HG02970 (cell line): ENCODE data around the gene ANKRD52.

Source experiments
- ATAC-seq: cut with Tn5 transposase; IDR thresholded peaks from one replicate; pipeline ENCODE4 v1.9.1; 2021; ENCODE audit warnings: mild to moderate bottlenecking, moderate library complexity, moderate number of reproducible peaks; ENCODE audit not compliant: unreplicated experiment, low FRiP score

Gene ANKRD52

GRCh38 chr12:56243731-56244181, 14.4 kb downstream of the ANKRD52 start:
- no peak for ATAC-seq

- ATAC-seq, result no peak
Measured at GRCh38 chr12:56242986-56243385, 15.2 kb downstream of the ANKRD52 start.

- no peak for ATAC-seq
Measured at GRCh38 chr12:56241424-56242303, 16.5 kb downstream of the ANKRD52 start.

GRCh38 chr12:56237552-56237951, 20.6 kb downstream of the ANKRD52 start:
- no peak for ATAC-seq

- no peak for ATAC-seq
Measured at GRCh38 chr12:56236985-56237384, 21.2 kb downstream of the ANKRD52 start.

- no peak for ATAC-seq
Measured at GRCh38 chr12:56236091-56236490, 22.1 kb downstream of the ANKRD52 start.

- no peak for ATAC-seq
Measured at GRCh38 chr12:56234746-56235436, 23.3 kb downstream of the ANKRD52 start.

GRCh38 chr12:56231184-56231582, 27.0 kb downstream of the ANKRD52 start:
- no peak for ATAC-seq

- ATAC-seq, result no peak
Measured at GRCh38 chr12:56230432-56231183, 27.6 kb downstream of the ANKRD52 start.

- ATAC-seq, result no peak
Measured at GRCh38 chr12:56229916-56230431, 28.2 kb downstream of the ANKRD52 start, which contains the start of gene SLC39A5. SLC39A5 (plus strand) TSS chr12:56230051; CDS start chr12:56231275, 1,224 bp downstream.

GRCh38 chr12:56229082-56229481, 29.1 kb downstream of the ANKRD52 start:
- no peak for ATAC-seq

- no peak for ATAC-seq
Measured at GRCh38 chr12:56224954-56225353, 33.2 kb downstream of the ANKRD52 start.

GRCh38 chr12:56224102-56224701, 34.0 kb downstream of the ANKRD52 start, which contains the start of gene NABP2:
NABP2 (plus strand) TSS chr12:56224342; CDS start chr12:56224857, 515 bp downstream.
- peak; percentile 74 for ATAC-seq

GRCh38 chr12:56223571-56224101, 34.5 kb downstream of the ANKRD52 start:
- no peak for ATAC-seq

GRCh38 chr12:56222531-56222895, 35.7 kb downstream of the ANKRD52 start:
- no peak for ATAC-seq

- ATAC-seq, result peak; percentile 73
Measured at GRCh38 chr12:56221757-56222530, 36.2 kb downstream of the ANKRD52 start, which contains the start of gene RNF41. RNF41 (minus strand) TSS chr12:56221922; CDS start chr12:56214047, 7,875 bp downstream.

- no peak for ATAC-seq
Measured at GRCh38 chr12:56221232-56221756, 36.9 kb downstream of the ANKRD52 start.

GRCh38 chr12:56220611-56221231, 37.5 kb downstream of the ANKRD52 start:
- ATAC-seq, result no peak
